ENCODE data around the gene BOLA2B. TPM values are rescaled to one million over a fixed set of nuclear protein-coding genes. Genes with fewer than 3 reads are reported as not detected.

BOLA2B gene
- total RNA-seq, 1 experiment from 2014 or later = 180 TPM

GRCh38 chr16:30144917-30145316 is 48.5 kb downstream of the BOLA2B start:
- Histone ChIP-seq H3K4me3 (replicated peaks in 1 of 2; ENCODE audit: low read depth in 1 of 2, low read length in 2 of 2) (no peak overlapping the region), H3K9me3 (ENCODE audit: control insufficient read depth in 1 of 2, insufficient read depth in 1 of 2, low read depth in 1 of 2, low read length in 2 of 2) (peaks cover 0 to 4% of the 10 kb centered on the region in 2 experiments; a peak in 2 of 4 replicates), H4K20me1 (ENCODE audit: insufficient read depth) (no peaks in the 10 kb centered on the region), H3K4me2 (ENCODE audit: low read length) (no peak overlapping the region), H3K27me3 (ENCODE audit: insufficient read depth, low read length) (no peaks in the 10 kb centered on the region), H3K4me1 (ENCODE audit: control insufficient read depth in 1 of 2, insufficient read depth in 2 of 2, low read length in 2 of 2) (no peaks in the 10 kb centered on the region), H3K79me2 (ENCODE audit: insufficient read depth, low read length) (no peaks in the 10 kb centered on the region), H2AFZ (ENCODE audit: low read depth, low read length, poor library complexity, severe bottlenecking) (no peak overlapping the region), H3K9me2 (ENCODE audit: insufficient read depth) (no peaks in the 10 kb centered on the region), H3K36me3 (ENCODE audit: control insufficient read depth in 1 of 2, insufficient read depth in 2 of 2, low read length in 2 of 2) (no peaks in the 10 kb centered on the region), H3K9ac (ENCODE audit: low read length) (no peak overlapping the region), H3K27ac (ENCODE audit: low read depth, low read length) (no peak overlapping the region)
- BruUV-seq (replicated peaks) = no TSS peak
- ChIA-PET RAD21 (ENCODE audit: low non-redundant PET in 1 of 2, low total read pairs in 2 of 2, uncharacterized antibody in 2 of 2, unreplicated experiment in 2 of 2) (no interaction called here), CTCF (no interaction called here), POLR2A (no interaction called here)
- no peak for TF ChIP-seq ZFX (IDR thresholded peaks at IDR 0.05)
- TF ChIP-seq ELF1 (IDR thresholded peaks at IDR 0.05; ENCODE audit: borderline replicate concordance, low read depth) = no peak
- no peak for TF ChIP-seq YY1 (IDR thresholded peaks at IDR 0.05; ENCODE audit: extremely low read depth, insufficient replicate concordance, low read depth, low read length)
- no peak for TF ChIP-seq CEBPB (IDR thresholded peaks at IDR 0.05; ENCODE audit: low read depth)
- DNase-seq (ENCODE audit: low read depth, low spot score) = no peak
- ATAC-seq = no peak
- intact Hi-C loops (cut with micrococcal nuclease) = no loop called here

- no peak overlapping the region for H3K27ac ChIP-seq (ENCODE audit: low read depth, low read length)
- DNase-seq (ENCODE audit: low read depth, low spot score) = no peak
- no peaks in the 10 kb centered on the region for H4K20me1 ChIP-seq (ENCODE audit: insufficient read depth)
- BruUV-seq (replicated peaks) = no TSS peak
- POLR2A ChIA-PET = no interaction called here
- ATAC-seq = no peak
- H3K36me3 ChIP-seq (ENCODE audit: control insufficient read depth in 1 of 2, insufficient read depth in 2 of 2, low read length in 2 of 2) = no peaks in the 10 kb centered on the region
- peaks cover 0 to 3% of the 10 kb centered on the region in 2 experiments; a peak in 1 of 4 replicates for H3K9me3 ChIP-seq (ENCODE audit: control insufficient read depth in 1 of 2, insufficient read depth in 1 of 2, low read depth in 1 of 2, low read length in 2 of 2)
- TF ChIP-seq ZNF274 (IDR thresholded peaks at IDR 0.05; ENCODE audit: low read depth, low read length) (no peak), CBX3 (IDR thresholded peaks at IDR 0.05; ENCODE audit: low read depth) (no peak), MAX (IDR thresholded peaks at IDR 0.05) (no peak), REST (IDR thresholded peaks at IDR 0.05; ENCODE audit: low read depth) (no peak), POLR2A (IDR thresholded peaks at IDR 0.05; ENCODE audit: borderline replicate concordance, extremely low read depth, insufficient read depth, insufficient read length) (no peak), SP1 (IDR thresholded peaks at IDR 0.05; ENCODE audit: low read depth) (no peak), ZBTB33 (IDR thresholded peaks at IDR 0.05; ENCODE audit: extremely low read depth, insufficient replicate concordance, low read length) (no peak), ZFX (IDR thresholded peaks at IDR 0.05) (no peak), EZH2phosphoT487 (IDR thresholded peaks at IDR 0.05; ENCODE audit: borderline replicate concordance) (no peak), ATF3 (IDR thresholded peaks at IDR 0.05) (no peak), RAD21 (IDR thresholded peaks at IDR 0.05; ENCODE audit: low read depth) (no peak), JUND (IDR thresholded peaks at IDR 0.05) (no peak), SIN3A (IDR thresholded peaks at IDR 0.05; ENCODE audit: low read depth) (no peak)
- no peaks in the 10 kb centered on the region for H3K4me1 ChIP-seq (ENCODE audit: control insufficient read depth in 1 of 2, insufficient read depth in 2 of 2, low read length in 2 of 2)
- no peaks in the 10 kb centered on the region for H3K79me2 ChIP-seq (ENCODE audit: insufficient read depth, low read length)
- no peak overlapping the region for H2AFZ ChIP-seq (ENCODE audit: low read depth, low read length, poor library complexity, severe bottlenecking)
- intact Hi-C loops (cut with micrococcal nuclease) = no loop called here
- H3K4me3 ChIP-seq (replicated peaks in 1 of 2; ENCODE audit: low read depth in 1 of 2, low read length in 2 of 2) = no peak overlapping the region
- H3K4me2 ChIP-seq (ENCODE audit: low read length) = no peak overlapping the region
- CTCF ChIA-PET = no interaction called here
- H3K27me3 ChIP-seq (ENCODE audit: insufficient read depth, low read length) = no peaks in the 10 kb centered on the region
- no peaks in the 10 kb centered on the region for H3K9me2 ChIP-seq (ENCODE audit: insufficient read depth)
- H3K9ac ChIP-seq (ENCODE audit: low read length) = no peak overlapping the region
- RAD21 ChIA-PET (ENCODE audit: low non-redundant PET in 1 of 2, low total read pairs in 2 of 2, uncharacterized antibody in 2 of 2, unreplicated experiment in 2 of 2) = no interaction called here
These were observed 49.4 kb downstream of the BOLA2B start for GRCh38 chr16:30144017-30144416.
